Transverse colon (tissue), 4 donors: ENCODE measurements around the gene PDCD6IP. TPM values are rescaled to one million over a fixed set of nuclear protein-coding genes. Genes with fewer than 3 reads are reported as not detected.

Experiments used
- DNase-seq: peaks from one replicate; pipeline ENCODE4 v3.0.0-alpha.2; 2019
- H3K27ac ChIP-seq, 4 donors: fragments of 200-600 bp; sonication (generic); 2 replicates each; pipeline ENCODE4 v1.5.1; 2016 to 2018; ENCODE audit warnings: inconsistent platforms in 4 of 4
- H3K27me3 ChIP-seq: fragments of 200-600 bp; sonication (generic); 2 replicates; pipeline ENCODE4 v1.5.1; 2017; ENCODE audit warnings: inconsistent platforms
- H3K36me3 ChIP-seq, 4 donors: fragments of 200-600 bp; sonication (generic); 2 replicates each; pipeline ENCODE4 v1.5.1; 2017 to 2019; ENCODE audit warnings: inconsistent platforms in 4 of 4
- H3K4me1 ChIP-seq, 4 donors: fragments of 200-600 bp; sonication (generic); 2 replicates each; pipeline ENCODE4 v1.5.1; 2017 to 2020; ENCODE audit warnings: inconsistent platforms in 4 of 4
- H3K4me3 ChIP-seq, 4 donors: fragments of 200-600 bp; sonication (generic); 1 replicate in 1 of 4; 2 replicates in 3 of 4; pipeline versions ENCODE4 v1.5.1 to v1.6.1; 2017 to 2019; ENCODE audit warnings: inconsistent platforms in 4 of 4
- H3K9me3 ChIP-seq, 2 donors: fragments of 200-600 bp; sonication (generic); 2 replicates each; pipeline ENCODE4 v1.5.1; 2017 to 2019; ENCODE audit warnings: inconsistent platforms in 2 of 2
- CTCF ChIP-seq, 5 experiments: fragments of 200-600 bp in 3 of 5; fragments of 450-650 bp in 2 of 5; sonication (generic) in 3 of 5; IDR thresholded peaks; 1 replicate in 2 of 5; 2 replicates in 3 of 5; pipeline ENCODE4 v1.5.1; 2016 to 2017; ENCODE audit warnings: antibody characterized with exemption in 5 of 5, inconsistent platforms in 3 of 5, mild to moderate bottlenecking in 2 of 5, moderate library complexity in 1 of 5
- EP300 ChIP-seq: sonication (generic); formaldehyde crosslinking; IDR thresholded peaks from one replicate; pipeline ENCODE4 v1.6.1; 2017; ENCODE audit warnings: antibody characterized with exemption, low read depth
- POLR2A ChIP-seq: fragments of 450-650 bp; IDR thresholded peaks from one replicate; pipeline ENCODE4 v1.6.1; 2016; ENCODE audit warnings: antibody characterized with exemption, mild to moderate bottlenecking, moderate library complexity
- POLR2AphosphoS5 ChIP-seq, 3 donors: sonication (generic); formaldehyde crosslinking; IDR thresholded peaks; one replicate each; pipeline ENCODE4 v1.6.1; 2016; ENCODE audit warnings: antibody characterized with exemption in 3 of 3
- WGBS, 2 donors: methylation state at CpG; one replicate each; pipeline ENCODE4 v1.1.5; 2018; ENCODE audit warnings: low coverage in 1 of 2; 5-methylcytosine and 5-hydroxymethylcytosine counted together
- in situ Hi-C, 4 donors: fragments of 200-750 bp; cut with MboI; loops; one replicate each; pipeline versions ENCODE4 v1.15.0 to v1.15.1; 2017; ENCODE audit warnings: low sequenced_read_pairs in 3 of 4, low pct_ligation_motif_present in 1 of 4, low pct_unique_long_range_greater_than_20kb in 1 of 4
- intact Hi-C: fragments of 100-400 bp; cut with DNase I; formaldehyde crosslinking; loops from one replicate; pipeline ENCODE4 v1.15.1; 2023; ENCODE audit warnings: low total_unique reads
- total RNA-seq, 4 donors: library from RNA; depleted of rRNA; stranded (reverse); fragments of >200 nt; gene quantifications; one replicate each; pipeline ENCODE4 v1.1.0, GENCODE V29; 2016

The PDCD6IP gene
- total RNA-seq, 4 donors from 2014 or later = 89.0 to 523 (median 372) TPM

DNA sequence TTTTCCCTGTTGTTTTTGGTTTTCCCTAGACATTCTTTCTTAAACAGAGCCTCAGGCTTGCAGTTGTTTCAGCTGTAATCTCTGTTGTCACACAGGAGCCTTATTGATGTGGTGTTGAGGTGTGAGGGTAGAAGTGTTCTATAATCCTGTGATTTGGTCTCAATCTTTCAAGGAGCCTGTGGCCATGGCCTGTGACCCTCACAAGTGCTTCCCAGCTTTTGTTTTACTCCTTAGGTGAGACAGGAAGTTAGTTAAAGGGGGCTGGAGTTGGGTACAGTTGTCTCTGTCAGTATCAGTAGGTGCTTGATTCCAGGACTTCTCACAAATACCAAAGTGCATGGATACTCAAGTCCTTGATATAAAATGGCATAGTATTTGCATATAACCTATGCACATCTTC lies 77.2 kb downstream of the PDCD6IP start:
- H3K27ac ChIP-seq = no peak overlapping the region
- intact Hi-C loops = no loop called here
- H3K27me3 ChIP-seq = no peaks in the 10 kb centered on the region
- H3K4me1 ChIP-seq = no peaks in the 10 kb centered on the region
- TF ChIP-seq POLR2A (no peak), CTCF (IDR thresholded peaks at IDR 0.05) (no peak), POLR2AphosphoS5 (IDR thresholded peaks at IDR 0.05) (no peak)
- DNase-seq = no peak
- H3K36me3 ChIP-seq = no peaks in the 10 kb centered on the region
- no peaks in the 10 kb centered on the region for H3K9me3 ChIP-seq
- H3K4me3 ChIP-seq = no peak overlapping the region
- in situ Hi-C loops = loop anchor here in 2 of 4 donors (25.0 kb wide), 1 partner anchor 812 kb away; no protein-coding TSS in a partner anchor

DNA sequence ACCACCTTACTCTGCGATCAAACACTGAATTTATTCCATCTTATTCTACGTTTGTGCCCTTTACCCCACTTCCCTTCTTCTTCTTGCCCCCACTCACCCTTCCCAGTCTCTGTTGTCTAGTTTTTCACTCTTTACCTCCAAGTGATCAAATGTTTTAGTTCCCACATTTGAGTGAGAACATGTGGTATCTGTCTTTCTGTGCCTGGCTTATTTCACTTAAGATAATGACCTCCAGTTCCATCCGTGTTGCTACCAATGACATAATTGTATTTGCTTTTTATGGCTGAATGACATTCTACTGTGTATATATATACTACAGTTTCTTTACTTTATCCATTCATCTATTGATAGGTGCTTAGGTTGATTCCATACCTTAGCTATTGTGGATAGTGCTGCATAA lies 78.8 kb downstream of the PDCD6IP start:
- in situ Hi-C loops = loop anchor here in 2 of 4 donors (25.0 kb wide), 1 partner anchor 810 kb away; no protein-coding TSS in a partner anchor

GRCh38 chr3:33879540-33879939 lies 81.1 kb downstream of the PDCD6IP start:
- H3K27me3 ChIP-seq = peaks cover 3% of the 10 kb centered on the region
- TF ChIP-seq CTCF (IDR thresholded peaks at IDR 0.05) = no peak
- TF ChIP-seq POLR2A = no peak
- no peak for TF ChIP-seq EP300
- no peak for TF ChIP-seq POLR2AphosphoS5 (IDR thresholded peaks at IDR 0.05)
- no peak overlapping the region for H3K4me3 ChIP-seq
- peaks cover 0 to 4% (median 2%) of the 10 kb centered on the region in 4 donors for H3K4me1 ChIP-seq
- intact Hi-C loops (no loop called here), in situ Hi-C loops (loop anchor here in 2 of 4 donors (25.0 kb wide), 1 partner anchor 808 kb away; no protein-coding TSS in a partner anchor)
- H3K27ac ChIP-seq = no peak overlapping the region
- no peaks in the 10 kb centered on the region for H3K36me3 ChIP-seq
- DNase-seq = no peak
- 66% methylated on average over 2 of the region's 2 CpGs; no CpG with 5 or more reads in 1 of the 2 donors for whole genome bisulfite sequencing, 2 donors
- H3K9me3 ChIP-seq = no peaks in the 10 kb centered on the region

More for the DNA sequence above, 78.8 kb downstream of the PDCD6IP start:
- H3K27me3 ChIP-seq = no peaks in the 10 kb centered on the region
- intact Hi-C loops = no loop called here
- H3K27ac ChIP-seq = no peak overlapping the region
- 17 to 72% methylated on average over 1 to 3 of the region's 3 CpGs for WGBS, 2 donors
- H3K4me1 ChIP-seq = no peaks in the 10 kb centered on the region
- no peaks in the 10 kb centered on the region for H3K36me3 ChIP-seq
- no peak for DNase-seq
- no peak for TF ChIP-seq CTCF (IDR thresholded peaks at IDR 0.05)
- no peak for TF ChIP-seq POLR2AphosphoS5 (IDR thresholded peaks at IDR 0.05)
- TF ChIP-seq POLR2A = no peak
- no peak for TF ChIP-seq EP300
- no peak overlapping the region for H3K4me3 ChIP-seq
- no peaks in the 10 kb centered on the region for H3K9me3 ChIP-seq

DNA sequence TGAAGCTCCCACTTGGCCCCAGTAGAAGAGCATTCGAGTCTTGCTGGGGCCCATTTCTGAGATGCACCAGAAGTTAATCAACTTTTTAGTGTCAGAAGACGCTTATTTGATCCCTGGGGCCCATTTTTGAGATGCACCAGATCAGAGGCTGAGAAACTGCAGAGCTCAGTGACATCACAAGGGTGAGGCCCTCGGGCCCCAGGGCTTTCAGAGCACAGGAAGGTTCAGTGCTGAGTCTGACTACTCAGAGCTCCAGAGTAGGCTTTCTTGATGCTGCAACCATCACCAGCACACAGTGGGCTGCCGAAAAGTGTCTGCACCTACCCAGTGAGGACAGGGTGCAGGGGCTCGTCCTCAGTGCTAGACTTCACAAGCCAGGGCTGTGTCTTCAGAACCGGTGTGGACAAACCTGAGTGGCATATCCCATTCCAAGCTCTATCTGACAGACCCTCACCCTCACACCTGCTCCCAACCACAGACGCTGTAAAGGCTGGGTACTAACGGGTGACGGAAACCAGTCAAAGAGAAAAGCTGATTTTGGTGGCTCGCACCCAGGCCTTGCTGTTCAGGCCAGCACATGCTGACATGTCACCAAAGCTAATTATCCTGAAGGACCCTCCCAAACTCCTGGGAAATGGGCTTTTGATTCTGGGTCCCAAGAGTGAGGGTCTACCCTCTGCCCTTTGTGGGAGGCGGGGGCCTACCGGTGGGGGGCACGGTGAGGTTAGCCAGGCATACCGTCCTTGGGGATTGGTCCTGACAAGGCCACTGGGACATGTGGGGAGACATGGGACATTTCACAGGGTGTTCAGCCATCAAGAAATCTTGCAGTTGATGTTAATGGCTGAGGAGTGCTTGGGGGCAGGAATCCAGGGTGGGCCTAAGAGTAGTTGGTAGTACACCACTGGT lies 83.0 kb downstream of the PDCD6IP start:
- Histone ChIP-seq H3K27me3 (peaks cover 3% of the 10 kb centered on the region), H3K4me1 (peaks cover 0 to 4% (median 2%) of the 10 kb centered on the region in 4 donors), H3K4me3 (no peak overlapping the region), H3K36me3 (no peaks in the 10 kb centered on the region), H3K9me3 (no peaks in the 10 kb centered on the region), H3K27ac (no peak overlapping the region)
- intact Hi-C loops = loop anchor here (10.0 kb wide), 1 partner anchor 803 kb away; no protein-coding TSS in a partner anchor
- WGBS, 2 donors = 67 to 92% methylated on average over 1 to 14 of the region's 14 CpGs
- in situ Hi-C loops = loop anchor here in 3 of 4 donors (10.0 to 25.0 kb wide), 2 partner anchors 803 to 806 kb away; no protein-coding TSS in a partner anchor
- no peak for DNase-seq
- TF ChIP-seq POLR2A (no peak), POLR2AphosphoS5 (IDR thresholded peaks at IDR 0.05) (no peak), EP300 (no peak), CTCF (IDR thresholded peaks at IDR 0.05) (no peak)
